Spleen (tissue), 11 donors: ENCODE results near the gene XPC. TPM values are rescaled to one million over a fixed set of nuclear protein-coding genes. Genes with fewer than 3 reads are reported as not detected.
A peak's percentile ranks its signal among the peaks of the same experiment; 100 is the strongest.

Experiments
- DNase-seq: peaks from one replicate; pipeline ENCODE4 v3.0.0-alpha.2; 2020
- H3K27ac ChIP-seq, 8 donors: fragments of 200-600 bp; sonication (generic) in 7 of 8; 1 replicate in 4 of 8; 2 replicates in 4 of 8; pipeline versions ENCODE4 v1.5.0 to v1.8.0; 2016 to 2021; ENCODE audit warnings: inconsistent platforms in 4 of 8, mild to moderate bottlenecking in 4 of 8, moderate library complexity in 1 of 8
- H3K27me3 ChIP-seq, 7 donors: fragments of 200-600 bp; sonication (generic) in 6 of 7; replicated peaks in 1 of 7; 1 replicate in 4 of 7; 2 replicates in 3 of 7; pipeline versions ENCODE4 v1.5.0 to v1.8.0; 2016 to 2021; ENCODE audit warnings: inconsistent platforms in 3 of 7, mild to moderate bottlenecking in 1 of 7
- H3K36me3 ChIP-seq, 6 donors: fragments of 200-600 bp; sonication (generic) in 5 of 6; 1 replicate in 4 of 6; 2 replicates in 2 of 6; pipeline versions ENCODE4 v1.5.0 to v1.8.0; 2016 to 2021; ENCODE audit warnings: inconsistent platforms in 2 of 6
- H3K4me1 ChIP-seq, 6 donors: fragments of 200-600 bp; sonication (generic) in 5 of 6; 1 replicate in 3 of 6; 2 replicates in 3 of 6; pipeline versions ENCODE4 v1.5.0 to v1.8.0; 2016 to 2021; ENCODE audit warnings: inconsistent platforms in 3 of 6
- H3K4me3 ChIP-seq, 8 donors: fragments of 200-600 bp; sonication (generic) in 7 of 8; 1 replicate in 4 of 8; 2 replicates in 4 of 8; pipeline versions ENCODE4 v1.5.0 to v1.8.0; 2016 to 2021; ENCODE audit warnings: inconsistent platforms in 4 of 8, mild to moderate bottlenecking in 4 of 8, moderate library complexity in 2 of 8
- H3K9me3 ChIP-seq, 8 donors: fragments of 200-600 bp; sonication (generic) in 7 of 8; 1 replicate in 4 of 8; 2 replicates in 4 of 8; pipeline versions ENCODE4 v1.5.0 to v1.8.0; 2016 to 2021; ENCODE audit warnings: inconsistent platforms in 4 of 8
- CTCF ChIP-seq, 11 experiments: fragments of 200-600 bp in 7 of 11; fragments of 450-650 bp in 4 of 11; sonication (generic) in 4 of 11; IDR thresholded peaks in 8 of 11; conservative IDR thresholded peaks in 3 of 11; 1 replicate in 7 of 11; 2 replicates in 4 of 11; pipeline versions ENCODE4 v1.4.0 to v1.8.0; 2016 to 2021; ENCODE audit warnings: antibody characterized with exemption in 11 of 11, inconsistent platforms in 4 of 11, mild to moderate bottlenecking in 1 of 11
- POLR2A ChIP-seq, 3 donors: fragments of 450-650 bp; IDR thresholded peaks; one replicate each; pipeline ENCODE4 v1.5.1; 2017; ENCODE audit warnings: antibody characterized with exemption in 3 of 3, mild to moderate bottlenecking in 1 of 3
- POLR2AphosphoS5 ChIP-seq, 3 donors: sonication (generic); formaldehyde crosslinking; IDR thresholded peaks; one replicate each; pipeline ENCODE4 v1.5.1; 2017; ENCODE audit warnings: antibody characterized with exemption in 3 of 3
- WGBS, 5 donors: extraction: QIAGEN DNeasy Blood & Tissue Kit in 3 of 5; methylation state at CpG; one replicate each; pipeline versions ENCODE4 v1.1.5 to v1.1.7; 2013 to 2018; 5-methylcytosine and 5-hydroxymethylcytosine counted together
- intact Hi-C: fragments of 100-400 bp; cut with DNase I; formaldehyde crosslinking; loops from one replicate; pipeline ENCODE4 v1.15.0; 2023; ENCODE audit warnings: low total_unique reads
- polyA plus RNA-seq, 3 donors: library from polyadenylated mRNA; stranded (reverse); fragments of 200-250 nt; gene quantifications; one replicate each; pipeline ENCODE4 v1.2.1, GENCODE V29; 2013
- total RNA-seq, 7 donors: library from RNA; depleted of rRNA in 3 of 7; stranded (reverse); fragments of >200 nt in 3 of 7; fragmentation: NEBNext Ultra II Directional in 4 of 7; extraction: Animal tissue kit (Norgen Biotek cat#: 25700) in 4 of 7; gene quantifications; one replicate each; pipeline versions ENCODE4 v1.1.0 to v1.2.1, GENCODE V29; 2016 to 2021
- donor health status: healthy with polysubstance abuse.
- donor health status: DM: no; HTN: no; CAD: no; lungs with moderate emphysema.
- donor health status: DM: no; HTN: no; CAD: no.
- donor health status: Bipolar disorder and iron deficiency.
- donor health status: healthy.
- donor health status: DM: no; HTN: no; CAD: no.
- donor health status: DM: yes; HTN: yes; CAD: no.

XPC gene
- total and polyA plus RNA-seq, 10 donors = 16.1 to 65.6 (median 47.3) TPM

- H3K27me3 ChIP-seq = no peaks in the 10 kb centered on the region
- H3K4me1 ChIP-seq = peaks cover 22 to 67% (median 49%) of the 10 kb centered on the region in 6 donors
- intact Hi-C loops = no loop called here
- WGBS, 5 donors = 61 to 80% (median 65%) methylated on average over 7 of the region's 7 CpGs
- TF ChIP-seq POLR2A (IDR thresholded peaks at IDR 0.05) = no peak
- TF ChIP-seq POLR2AphosphoS5 (IDR thresholded peaks at IDR 0.05) = peak in 1 of 3 donors; percentile 46
- no peak for DNase-seq
- no peaks in the 10 kb centered on the region for H3K9me3 ChIP-seq
- H3K4me3 ChIP-seq = peak overlapping the region in 1 of 8 donors; percentile 59
- peak overlapping the region in 7 of 8 donors; percentile 85 to 90 (median 88) for H3K27ac ChIP-seq
- H3K36me3 ChIP-seq = peaks cover 0 to 81% (median 59%) of the 10 kb centered on the region in 6 donors
These were observed 34.9 kb downstream of the XPC start for GRCh38 chr3:14143271-14144225.

- TF ChIP-seq POLR2A (IDR thresholded peaks at IDR 0.05) (no peak), POLR2AphosphoS5 (IDR thresholded peaks at IDR 0.05) (peak in 2 of 3 donors; percentile 10 to 17)
- H3K9me3 ChIP-seq = no peaks in the 10 kb centered on the region
- intact Hi-C loops = no loop called here
- peaks cover 0 to 81% (median 57%) of the 10 kb centered on the region in 6 donors for H3K36me3 ChIP-seq
- WGBS, 5 donors = 71 to 76% (median 72%) methylated on average over 8 of the region's 8 CpGs
- no peak overlapping the region for H3K4me3 ChIP-seq
- H3K27me3 ChIP-seq = no peaks in the 10 kb centered on the region
- peak overlapping the region in 7 of 8 donors; percentile 85 to 90 (median 88) for H3K27ac ChIP-seq
- peaks cover 22 to 67% (median 49%) of the 10 kb centered on the region in 6 donors for H3K4me1 ChIP-seq
- DNase-seq = no peak
These were observed 35.7 kb downstream of the XPC start for GRCh38 chr3:14142567-14143270.

- H3K27ac ChIP-seq = peak overlapping the region in 6 of 8 donors; percentile 32 to 89 (median 88)
- TF ChIP-seq POLR2AphosphoS5 (IDR thresholded peaks at IDR 0.05) (peak in 2 of 3 donors; percentile 37 to 47), CTCF (IDR thresholded peaks at IDR 0.05 in 8 of 11, conservative IDR thresholded peaks at IDR 0.05 in 3 of 11) (no peak), POLR2A (IDR thresholded peaks at IDR 0.05) (no peak)
- no peaks in the 10 kb centered on the region for H3K27me3 ChIP-seq
- WGBS, 5 donors = 80 to 89% (median 85%) methylated on average over 15 to 19 of the region's 19 CpGs
- H3K9me3 ChIP-seq = no peaks in the 10 kb centered on the region
- H3K4me1 ChIP-seq = peaks cover 22 to 58% (median 45%) of the 10 kb centered on the region in 6 donors
- DNase-seq = no peak
- intact Hi-C loops = no loop called here
- H3K4me3 ChIP-seq = no peak overlapping the region
- H3K36me3 ChIP-seq = peaks cover 0 to 81% (median 53%) of the 10 kb centered on the region in 6 donors
These were observed 36.6 kb downstream of the XPC start for GRCh38 chr3:14141602-14142341.

GRCh38 chr3:14141144-14141543 is 37.3 kb downstream of the XPC start:
- peaks cover 22 to 52% (median 42%) of the 10 kb centered on the region in 6 donors for H3K4me1 ChIP-seq
- intact Hi-C loops = no loop called here
- peak overlapping the region in 2 of 8 donors; percentile 89 for H3K27ac ChIP-seq

More at GRCh38 chr3:14141144-14141543, 37.3 kb downstream of the XPC start:
- WGBS, 5 donors = 58 to 79% (median 74%) methylated on average over 2 of the region's 2 CpGs
- Histone ChIP-seq H3K4me3 (no peak overlapping the region), H3K36me3 (peaks cover 0 to 81% (median 51%) of the 10 kb centered on the region in 6 donors), H3K9me3 (no peaks in the 10 kb centered on the region), H3K27me3 (no peaks in the 10 kb centered on the region)
- DNase-seq = no peak
- TF ChIP-seq POLR2AphosphoS5 (IDR thresholded peaks at IDR 0.05) (no peak), CTCF (IDR thresholded peaks at IDR 0.05 in 8 of 11, conservative IDR thresholded peaks at IDR 0.05 in 3 of 11) (no peak), POLR2A (IDR thresholded peaks at IDR 0.05) (no peak)
